Activated CD4-positive, alpha-beta T cell treated with anti-CD3 and anti-CD28 coated beads for 4 hours (primary cell): Measurements from ENCODE around the gene DNAJC15.
"Not testable (repeated sequence)": the region's sequence is repeated elsewhere in the genome, so short reads cannot be mapped to it uniquely, and the experiment has no call there.

Experiments used
- DNase-seq, 2 donors: peaks; one replicate each; pipeline ENCODE4 v3.0.0-alpha.2; 2020

The DNAJC15 gene

DNA sequence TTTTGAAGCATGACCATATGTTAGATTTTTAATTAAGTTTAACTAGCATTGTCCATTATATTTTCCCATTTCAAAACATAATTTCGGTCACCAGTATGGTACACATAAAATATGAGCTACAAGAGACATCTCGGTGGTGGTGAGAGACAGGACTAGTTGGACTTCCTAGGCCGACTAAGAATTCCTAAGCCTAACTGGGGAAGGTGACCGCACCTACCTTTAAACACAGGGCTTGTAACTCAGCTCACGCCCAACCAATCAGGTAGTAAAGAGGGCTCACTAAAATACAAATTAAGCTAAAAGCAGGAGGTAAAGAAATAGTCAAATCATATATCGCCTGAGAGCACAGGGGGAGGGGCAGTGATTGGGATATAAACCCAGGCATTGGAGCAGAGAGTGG is 22.9 kb downstream of the DNAJC15 start:
- no peak for DNase-seq

- DNase-seq: peak in 1 of 2 donors; percentile 8
Measured at GRCh38 chr13:43054803-43055802, 31.7 kb downstream of the DNAJC15 start.

GRCh38 chr13:43057653-43058317 is 34.4 kb downstream of the DNAJC15 start:
- DNase-seq: peak in 1 of 2 donors; percentile 16

DNA sequence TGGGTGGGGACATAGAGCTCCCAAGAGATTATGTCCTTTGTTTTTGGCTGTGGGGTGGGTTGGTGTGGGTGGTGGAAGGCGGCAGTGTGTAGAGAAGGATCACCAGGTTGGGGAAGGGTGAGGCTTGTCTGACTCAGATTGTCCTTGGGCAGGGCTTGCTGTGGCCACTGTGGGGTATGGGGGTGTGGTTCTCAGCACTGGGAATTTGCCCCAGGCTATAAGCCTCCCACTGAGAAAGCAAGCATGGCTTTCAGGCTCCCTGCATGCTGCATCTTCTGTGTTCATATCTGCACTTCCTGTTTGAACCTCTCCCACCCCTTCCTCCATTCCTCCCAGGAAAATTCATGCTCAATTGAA is 34.9 kb downstream of the DNAJC15 start:
- DNase-seq: peak; percentile 11 to 15

DNA sequence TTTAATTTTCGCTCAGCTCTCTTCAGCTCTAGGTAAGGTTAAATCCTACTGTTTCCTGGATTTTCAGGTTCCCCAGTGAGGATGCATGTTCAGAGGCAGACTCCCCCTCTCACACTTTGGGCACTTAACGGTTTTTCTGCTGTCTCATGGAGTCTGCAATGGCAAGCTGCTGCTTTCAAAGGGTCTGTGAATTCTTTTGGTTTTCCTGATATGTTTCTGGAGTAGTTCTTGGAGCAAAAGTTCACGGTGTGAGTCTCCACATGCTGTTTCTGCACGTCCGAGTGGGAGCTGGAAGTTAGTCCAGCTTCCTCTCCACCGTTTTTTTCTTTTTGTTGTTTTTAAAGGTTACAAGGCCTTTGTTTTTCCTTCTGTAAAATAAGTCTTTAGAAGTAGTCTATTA is 35.4 kb downstream of the DNAJC15 start:
- DNase-seq: no peak

DNA sequence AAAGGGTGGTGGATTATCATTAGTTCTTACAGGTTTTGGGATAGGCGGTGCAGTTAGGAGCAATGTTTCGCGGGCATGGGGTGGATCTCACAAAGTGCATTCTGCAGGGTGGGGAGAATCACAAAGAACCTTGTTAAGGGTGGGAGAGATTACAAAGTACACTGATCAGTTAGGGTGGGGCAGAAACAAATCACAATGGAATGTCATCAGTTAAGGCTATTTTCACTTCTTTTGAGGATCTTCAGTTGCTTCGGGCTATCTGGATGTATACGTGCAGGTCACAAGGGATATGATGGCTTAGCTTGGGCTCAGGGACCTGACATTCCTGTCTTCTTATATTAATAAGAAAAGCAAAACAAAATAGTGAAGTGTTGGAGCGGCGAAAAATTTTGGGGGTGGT is 36.4 kb downstream of the DNAJC15 start:
- not testable (repeated sequence) for DNase-seq

- DNase-seq: not testable (repeated sequence)
Measured at GRCh38 chr13:43060806-43061205, 37.4 kb downstream of the DNAJC15 start.

DNA sequence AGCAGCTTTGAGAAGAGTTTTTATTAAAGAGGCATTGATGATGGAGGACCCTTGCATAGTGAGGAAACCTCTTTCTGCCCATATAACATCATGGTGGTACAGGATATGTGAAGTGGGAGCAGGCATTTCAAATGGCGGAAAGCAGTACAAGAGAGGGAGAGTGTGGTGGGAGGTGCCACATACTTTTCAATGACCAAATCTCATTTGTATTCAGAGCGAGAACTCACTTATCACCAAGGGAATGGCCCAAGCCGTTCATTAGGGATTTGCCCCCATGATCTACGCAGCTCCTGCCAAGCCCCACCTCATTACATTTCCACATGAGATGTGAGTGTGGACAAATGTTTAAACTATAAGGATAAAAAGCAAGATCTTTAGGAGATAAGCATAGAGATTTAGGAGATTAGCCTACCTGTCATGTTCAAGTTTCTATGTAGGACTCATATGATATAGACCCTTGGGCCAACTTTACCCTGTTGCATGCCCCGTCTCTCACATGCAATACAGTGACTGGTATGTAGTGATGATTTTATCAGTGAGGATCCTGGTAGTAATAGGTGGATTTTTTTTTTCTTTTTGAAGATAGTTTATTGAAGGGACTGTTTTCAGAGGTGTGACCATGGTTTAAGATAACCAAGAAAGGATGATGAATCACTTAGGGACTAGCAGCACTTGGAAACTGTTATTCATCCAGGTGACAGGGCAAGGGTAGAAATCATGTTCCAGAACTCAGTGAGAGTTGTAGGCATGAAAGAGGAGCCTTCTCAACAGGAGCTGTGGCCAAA is 38.3 kb downstream of the DNAJC15 start:
- peak in 1 of 2 donors; percentile 12 for DNase-seq

GRCh38 chr13:43071824-43072223 is 48.4 kb downstream of the DNAJC15 start:
- no peak for DNase-seq

DNA sequence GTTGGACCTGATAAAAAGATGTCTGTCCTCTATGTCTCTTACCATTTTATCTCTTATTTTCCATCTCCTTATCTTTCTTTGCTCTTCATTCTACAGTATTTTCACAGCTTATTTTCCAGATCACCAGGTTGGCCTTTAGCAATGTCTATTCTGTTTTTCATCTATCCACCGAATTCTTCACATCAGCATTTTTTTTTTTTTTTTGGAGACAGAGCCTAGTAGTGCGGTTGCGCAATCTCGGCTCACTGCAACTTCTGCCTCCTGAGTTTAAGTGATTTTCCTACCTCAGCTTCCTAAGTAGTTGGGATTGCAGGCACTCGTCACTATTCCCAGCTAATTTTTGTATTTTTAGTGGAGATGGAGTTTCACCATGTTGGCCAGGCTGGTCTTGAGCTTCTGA is 49.0 kb downstream of the DNAJC15 start:
- DNase-seq: no peak

- DNase-seq: no peak
Measured at GRCh38 chr13:43074824-43075510, 51.6 kb downstream of the DNAJC15 start.

- DNase-seq: not testable (repeated sequence)
Measured at GRCh38 chr13:43075511-43075902, 52.1 kb downstream of the DNAJC15 start.

DNA sequence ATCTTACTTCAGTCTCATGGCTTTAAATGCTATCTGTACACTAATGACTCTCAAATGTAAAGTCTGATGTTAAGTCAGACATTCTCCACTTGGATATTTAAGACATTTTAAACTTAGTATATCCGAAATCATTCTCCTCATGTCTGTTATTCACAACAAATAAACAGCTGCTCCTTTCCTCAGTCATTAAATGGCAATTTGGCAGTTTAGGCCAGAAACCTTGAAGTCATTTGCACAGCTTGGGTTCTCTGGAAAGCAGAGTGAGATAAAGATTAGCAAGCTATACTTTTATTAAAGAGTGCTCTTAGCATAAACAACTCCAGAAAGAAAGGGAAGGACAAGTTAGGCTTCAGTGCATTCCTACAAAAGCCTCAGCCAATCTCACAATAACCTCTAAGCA is 53.7 kb downstream of the DNAJC15 start:
- DNase-seq: no peak

DNA sequence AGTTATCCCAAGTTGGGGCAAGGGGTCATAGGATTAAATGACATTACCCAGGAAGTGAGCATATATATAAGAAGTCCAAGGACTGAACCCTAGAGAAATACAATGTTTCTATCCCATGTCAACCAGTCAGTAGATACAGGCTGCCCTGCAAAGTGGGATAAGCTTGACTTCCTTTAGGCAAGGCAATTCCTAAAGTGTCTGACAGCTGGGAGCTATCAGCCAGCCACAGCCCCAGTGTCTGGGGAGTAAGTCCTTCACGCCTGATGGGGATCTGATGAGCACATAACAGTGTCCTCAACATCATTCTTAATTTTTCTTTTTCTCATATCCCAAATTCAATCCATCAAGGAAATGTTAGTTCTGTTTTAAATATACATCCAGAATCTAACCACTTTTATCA is 54.1 kb downstream of the DNAJC15 start:
- DNase-seq: no peak

- no peak for DNase-seq
Measured at GRCh38 chr13:43077906-43078305, 54.5 kb downstream of the DNAJC15 start.

DNA sequence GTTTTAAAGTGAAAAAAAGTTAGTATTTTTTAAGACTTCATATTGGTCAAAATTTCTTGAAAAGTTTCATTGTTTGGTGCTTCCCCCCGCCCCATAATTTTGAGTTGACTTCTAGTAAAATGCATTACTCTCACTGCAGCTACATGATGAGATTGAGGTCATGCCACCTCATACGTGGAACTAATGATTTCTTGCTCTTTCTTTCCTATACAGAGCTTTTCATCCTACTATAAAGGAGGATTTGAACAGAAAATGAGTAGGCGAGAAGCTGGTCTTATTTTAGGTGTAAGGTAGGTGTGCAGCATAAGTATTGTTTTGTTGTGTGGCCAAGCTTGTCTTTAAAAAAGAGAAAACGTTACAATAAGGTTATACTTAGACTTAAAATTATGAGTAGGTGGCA is 55.0 kb downstream of the DNAJC15 start:
- no peak for DNase-seq

DNA sequence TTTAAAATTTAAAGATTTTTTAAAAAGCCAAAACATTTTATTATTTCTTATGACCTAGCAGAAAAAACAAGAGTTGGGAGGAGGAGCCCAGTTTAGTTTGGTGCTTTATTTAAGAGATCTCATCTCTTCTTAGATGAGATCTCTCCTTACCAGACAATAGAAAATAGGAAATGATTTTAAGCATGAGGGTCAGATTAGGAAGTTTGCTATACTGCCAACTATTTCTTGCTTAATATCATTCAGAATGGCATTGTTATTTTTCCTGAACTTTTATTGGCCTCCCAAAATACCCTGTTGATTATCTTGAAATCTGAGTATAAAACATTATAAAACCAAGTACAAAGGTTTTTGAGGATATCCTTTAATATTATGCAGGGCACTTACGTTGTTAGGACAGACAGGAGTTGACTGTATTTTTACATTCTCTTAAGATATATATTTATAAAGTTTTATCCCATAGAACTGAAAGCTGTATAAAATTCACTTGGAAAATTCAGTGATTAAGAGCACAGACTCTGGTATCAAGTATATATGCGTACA is 56.1 kb downstream of the DNAJC15 start:
- DNase-seq: no peak

- no peak for DNase-seq
Measured at GRCh38 chr13:43080199-43080598, 56.8 kb downstream of the DNAJC15 start.

GRCh38 chr13:43081866-43082265 is 58.5 kb downstream of the DNAJC15 start:
- no peak for DNase-seq

DNA sequence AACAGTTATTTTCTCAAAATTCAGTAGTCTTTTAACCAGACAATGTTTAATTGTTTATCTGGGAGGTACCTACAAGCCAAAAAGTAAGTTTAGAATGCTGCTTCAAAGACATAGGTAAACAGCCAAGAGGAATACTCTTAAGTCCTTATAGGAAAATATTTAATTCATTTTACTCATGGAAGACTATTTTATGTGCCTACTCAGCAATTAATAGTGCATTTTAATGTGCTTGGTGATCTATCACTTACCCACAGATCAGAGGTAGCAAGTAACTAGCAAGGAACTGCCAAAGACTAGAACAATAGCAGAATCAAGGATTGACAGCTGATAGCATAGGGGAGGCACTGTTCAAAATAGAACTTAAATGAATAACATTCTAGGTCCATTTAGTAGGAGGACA is 60.4 kb downstream of the DNAJC15 start:
- no peak for DNase-seq

- no peak for DNase-seq
Measured at GRCh38 chr13:43085545-43085944, 62.2 kb downstream of the DNAJC15 start.

DNA sequence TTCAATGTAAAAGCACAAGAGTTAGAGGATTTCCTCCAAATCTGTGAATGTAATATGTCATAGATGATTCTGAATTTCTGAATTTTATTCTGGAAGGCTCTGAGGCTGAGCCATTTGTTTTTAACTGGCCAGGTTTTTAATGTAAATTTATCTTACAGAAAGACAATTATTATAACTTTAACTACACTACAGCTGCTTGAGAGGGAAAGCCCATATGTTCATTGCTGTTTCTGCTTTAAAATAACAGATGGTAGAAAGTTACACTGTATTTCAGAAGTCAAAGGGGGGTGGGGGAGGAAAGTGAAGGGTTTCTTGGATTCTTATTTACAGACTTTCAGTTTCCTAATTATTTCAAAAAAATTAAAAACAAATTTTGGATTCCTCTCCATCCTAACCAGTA is 62.8 kb downstream of the DNAJC15 start:
- no peak for DNase-seq
